Activated T-cell treated with anti-CD3 and anti-CD28 coated beads, Interleukin-2, amount 50 U/mL, for 48 hours (primary cell): Measurements from ENCODE around the gene LPGAT1.
"Not testable (repeated sequence)": the region's sequence is repeated elsewhere in the genome, so short reads cannot be mapped to it uniquely, and the experiment has no call there.

Source experiments
- DNase-seq, 2 experiments: peaks; one replicate each; pipeline ENCODE4 v3.0.0-alpha.2; 2020

The LPGAT1 gene

GRCh38 chr1:211699059-211699458 lies 131.5 kb downstream of the LPGAT1 start:
- DNase-seq = no peak

- DNase-seq = peak; percentile 92
These were observed 132.2 kb downstream of the LPGAT1 start for GRCh38 chr1:211698161-211699026.

DNA sequence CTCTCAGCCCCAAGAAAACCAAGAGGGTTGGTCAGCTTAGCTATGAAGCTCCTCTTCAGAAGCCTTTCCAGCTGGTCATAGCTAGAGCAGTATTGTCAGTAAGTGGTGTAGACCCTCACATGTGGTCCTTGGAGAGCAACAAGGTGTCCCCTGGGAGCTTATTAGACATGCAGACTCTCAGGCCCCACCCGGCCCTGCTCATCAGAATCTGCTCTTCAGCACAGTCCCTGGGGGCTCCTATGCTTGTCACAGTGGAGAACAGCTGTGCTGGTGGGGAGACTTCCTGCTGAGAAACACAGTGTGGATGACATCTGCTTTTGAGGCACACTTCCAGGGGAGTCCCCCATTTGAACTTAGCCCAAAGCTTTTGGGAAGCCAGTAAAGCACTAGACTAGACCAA lies 133.2 kb downstream of the LPGAT1 start:
- no peak for DNase-seq

DNA sequence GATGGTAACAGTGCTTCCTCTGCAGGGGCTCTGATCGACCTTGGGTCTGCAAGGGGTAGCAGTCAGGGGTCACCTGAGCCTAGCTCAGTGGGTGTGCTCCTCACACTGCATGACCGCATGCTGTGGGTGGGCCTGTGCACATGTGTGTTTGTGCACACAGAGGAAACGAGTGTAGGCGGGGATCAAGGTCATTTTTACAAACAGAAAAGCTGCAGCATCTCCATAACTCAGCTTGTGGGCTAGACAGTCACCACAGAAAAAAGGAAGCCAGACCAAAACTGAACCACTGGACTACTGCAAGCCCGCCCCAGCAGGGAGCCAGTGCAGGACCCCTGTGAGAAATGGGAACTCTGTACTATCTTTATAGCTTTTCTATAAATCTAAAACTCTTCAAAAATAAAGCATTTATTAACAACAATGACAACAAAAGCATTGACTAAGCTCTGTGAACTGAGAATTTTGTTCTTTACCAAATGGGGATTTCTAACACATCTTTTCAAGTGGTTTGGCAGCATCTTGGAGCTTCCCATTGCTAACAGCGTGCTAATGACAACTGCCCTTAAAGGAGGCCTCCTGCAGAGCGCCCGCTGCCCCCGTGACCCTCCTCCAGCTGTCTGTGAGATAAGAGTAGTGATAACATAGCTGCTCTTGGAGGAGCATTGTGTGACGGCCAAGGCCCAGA lies 135.3 kb downstream of the LPGAT1 start:
- no peak for DNase-seq

- DNase-seq = not testable (repeated sequence)
These were observed 136.7 kb downstream of the LPGAT1 start for GRCh38 chr1:211693911-211694310.
